Stomach (tissue), 4 donors: ENCODE data around the gene MRPS23.

ENCODE experiments used
- EP300 ChIP-seq: sonication (generic); formaldehyde crosslinking; IDR thresholded peaks from one replicate; pipeline ENCODE4 v1.6.1; 2017; ENCODE audit warnings: antibody characterized with exemption
- POLR2AphosphoS5 ChIP-seq, 3 donors: sonication (generic); formaldehyde crosslinking; IDR thresholded peaks; one replicate each; pipeline ENCODE4 v1.6.1; 2016; ENCODE audit warnings: antibody characterized with exemption in 3 of 3
- TF ChIP-seq, protein P1 (sequence below), 7 experiments: fragments of 450-650 bp in 4 of 7; fragments of 200-600 bp in 3 of 7; sonication (generic) in 3 of 7; IDR thresholded peaks; one replicate each; pipeline ENCODE4 v1.5.1; 2016 to 2019; ENCODE audit warnings: antibody characterized with exemption in 7 of 7, control low read depth in 2 of 7, mild to moderate bottlenecking in 1 of 7

DNA sequence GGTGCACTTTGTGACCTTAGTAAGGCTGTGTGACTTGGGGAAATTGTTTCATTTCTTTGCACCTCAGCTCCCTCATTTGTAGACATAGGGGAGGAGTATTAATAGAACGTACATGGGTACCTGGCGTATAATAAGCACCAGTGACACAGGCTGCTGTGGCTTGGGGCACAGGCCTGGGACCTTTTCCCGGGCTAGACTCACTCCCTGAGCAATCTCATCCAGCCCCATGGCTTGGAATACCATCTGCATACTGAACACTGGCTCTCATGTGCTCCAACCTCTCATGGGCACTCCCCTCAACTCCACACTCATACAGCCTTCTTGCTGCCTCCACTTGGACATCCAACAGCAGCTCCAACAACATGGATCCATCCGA is 41.0 kb upstream of the MRPS23 start:
- TF ChIP-seq, protein P1, sequence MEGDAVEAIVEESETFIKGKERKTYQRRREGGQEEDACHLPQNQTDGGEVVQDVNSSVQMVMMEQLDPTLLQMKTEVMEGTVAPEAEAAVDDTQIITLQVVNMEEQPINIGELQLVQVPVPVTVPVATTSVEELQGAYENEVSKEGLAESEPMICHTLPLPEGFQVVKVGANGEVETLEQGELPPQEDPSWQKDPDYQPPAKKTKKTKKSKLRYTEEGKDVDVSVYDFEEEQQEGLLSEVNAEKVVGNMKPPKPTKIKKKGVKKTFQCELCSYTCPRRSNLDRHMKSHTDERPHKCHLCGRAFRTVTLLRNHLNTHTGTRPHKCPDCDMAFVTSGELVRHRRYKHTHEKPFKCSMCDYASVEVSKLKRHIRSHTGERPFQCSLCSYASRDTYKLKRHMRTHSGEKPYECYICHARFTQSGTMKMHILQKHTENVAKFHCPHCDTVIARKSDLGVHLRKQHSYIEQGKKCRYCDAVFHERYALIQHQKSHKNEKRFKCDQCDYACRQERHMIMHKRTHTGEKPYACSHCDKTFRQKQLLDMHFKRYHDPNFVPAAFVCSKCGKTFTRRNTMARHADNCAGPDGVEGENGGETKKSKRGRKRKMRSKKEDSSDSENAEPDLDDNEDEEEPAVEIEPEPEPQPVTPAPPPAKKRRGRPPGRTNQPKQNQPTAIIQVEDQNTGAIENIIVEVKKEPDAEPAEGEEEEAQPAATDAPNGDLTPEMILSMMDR (IDR thresholded peaks at IDR 0.05), result no peak
- TF ChIP-seq EP300 (no peak), POLR2AphosphoS5 (IDR thresholded peaks at IDR 0.05) (no peak)
